Naive thymus-derived CD4-positive, alpha-beta T cell (primary cell): Measurements from ENCODE around the gene IFNLR1. TPM values are rescaled to one million over a fixed set of nuclear protein-coding genes. Genes with fewer than 3 reads are reported as not detected.

Experiments used
- ATAC-seq: fragments of 150-1000 bp; cut with Tn5 transposase; 2 replicates; pipeline ENCODE4 v1.10.0; 2021; ENCODE audit warnings: mild to moderate bottlenecking, moderate library complexity
- CTCF ChIA-PET: fragments of 350-600 bp; sonication (Branson Sonifier 250); formaldehyde crosslinking; loops from one replicate; lab custom pipeline; 2021; ENCODE audit warnings: antibody characterized with exemption; lab: Charles Lee
- POLR2A ChIA-PET: fragments of 350-600 bp; sonication (Branson Sonifier 250); formaldehyde crosslinking; loops from one replicate; lab custom pipeline; 2021; ENCODE audit warnings: antibody characterized with exemption, inconsistent platforms; lab: Charles Lee
- DNase-seq, 9 donors: peaks; one replicate each; pipeline versions ENCODE4 v3.0.0 to v3.0.0-alpha.2; 2020 to 2022; ENCODE audit warnings: mixed read lengths in 1 of 9
- H3K27ac ChIP-seq: one replicate; pipeline ENCODE4 v1.7.0; 2013; ENCODE audit warnings: mild to moderate bottlenecking, low read depth, low read length, moderate library complexity
- H3K27me3 ChIP-seq, 2 donors: one replicate each; pipeline ENCODE4 v1.7.0; 2013; ENCODE audit warnings: low read length in 2 of 2, mild to moderate bottlenecking in 2 of 2, moderate library complexity in 2 of 2; ENCODE audit not compliant: control insufficient read depth in 2 of 2, insufficient read depth in 2 of 2
- H3K36me3 ChIP-seq, 3 experiments: 1 replicate in 2 of 3; 2 replicates in 1 of 3; pipeline ENCODE4 v1.7.0; 2013; ENCODE audit warnings: low read length in 3 of 3, mild to moderate bottlenecking in 3 of 3, moderate library complexity in 1 of 3; ENCODE audit not compliant: insufficient read depth in 3 of 3, control insufficient read depth in 2 of 3
- H3K4me1 ChIP-seq, 2 donors: one replicate each; pipeline ENCODE4 v1.7.0; 2013; ENCODE audit warnings: low read length in 2 of 2, mild to moderate bottlenecking in 2 of 2, moderate library complexity in 1 of 2; ENCODE audit not compliant: control insufficient read depth in 2 of 2, insufficient read depth in 2 of 2
- H3K4me3 ChIP-seq: 2 replicates; pipeline ENCODE4 v1.7.0; 2013; ENCODE audit warnings: mild to moderate bottlenecking, low read length
- H3K9me3 ChIP-seq, 3 experiments: 1 replicate in 2 of 3; 2 replicates in 1 of 3; pipeline ENCODE4 v1.7.0; 2013; ENCODE audit warnings: low read length in 3 of 3; ENCODE audit not compliant: control insufficient read depth in 2 of 3
- H3K27ac Mint-ChIP-seq, 9 donors: one replicate each; pipeline ENCODE4 v1.8.0; 2020 to 2022; ENCODE audit warnings: mixed read lengths in 9 of 9, mild to moderate bottlenecking in 8 of 9, moderate library complexity in 5 of 9, inconsistent platforms in 2 of 9
- H3K27me3 Mint-ChIP-seq, 5 donors: one replicate each; pipeline ENCODE4 v1.8.0; 2021 to 2022; ENCODE audit warnings: mixed read lengths in 5 of 5, mild to moderate bottlenecking in 1 of 5
- H3K36me3 Mint-ChIP-seq, 5 donors: one replicate each; pipeline ENCODE4 v1.8.0; 2020 to 2022; ENCODE audit warnings: mixed read lengths in 5 of 5, mild to moderate bottlenecking in 3 of 5, inconsistent platforms in 1 of 5
- H3K4me1 Mint-ChIP-seq, 7 donors: one replicate each; pipeline ENCODE4 v1.8.0; 2020 to 2022; ENCODE audit warnings: mixed read lengths in 7 of 7, mild to moderate bottlenecking in 3 of 7, inconsistent platforms in 1 of 7
- H3K4me3 Mint-ChIP-seq, 10 donors: one replicate each; pipeline ENCODE4 v1.8.0; 2020 to 2022; ENCODE audit warnings: mild to moderate bottlenecking in 10 of 10, mixed read lengths in 10 of 10, moderate library complexity in 6 of 10, inconsistent platforms in 2 of 10
- H3K9me3 Mint-ChIP-seq, 11 donors: one replicate each; pipeline ENCODE4 v1.8.0; 2020 to 2022; ENCODE audit warnings: mixed read lengths in 11 of 11, mild to moderate bottlenecking in 4 of 11, inconsistent platforms in 1 of 11, moderate library complexity in 1 of 11
- intact Hi-C, 2 donors: fragments of 100-400 bp; cut with micrococcal nuclease; formaldehyde crosslinking; loops; one replicate each; pipeline ENCODE4 v1.15.1; 2023
- polyA plus RNA-seq, 2 donors: library from polyadenylated mRNA; unstranded; fragments of 300-500 nt; fragmentation: Illumina TruSeq; gene quantifications; one replicate each; pipeline ENCODE4 v1.2.3, GENCODE V29; 2021
- total RNA-seq, 6 experiments: library from RNA in 5 of 6; stranded (reverse) in 5 of 6; gene quantifications; 1 replicate in 5 of 6; 2 replicates in 1 of 6; pipeline ENCODE4 v1.2.3 and lab custom pipeline; 2021 to 2026

IFNLR1 gene
- total and polyA plus RNA-seq, 7 experiments from 2014 or later, result 0.08 to 3.9 (median 1.5) TPM

DNA sequence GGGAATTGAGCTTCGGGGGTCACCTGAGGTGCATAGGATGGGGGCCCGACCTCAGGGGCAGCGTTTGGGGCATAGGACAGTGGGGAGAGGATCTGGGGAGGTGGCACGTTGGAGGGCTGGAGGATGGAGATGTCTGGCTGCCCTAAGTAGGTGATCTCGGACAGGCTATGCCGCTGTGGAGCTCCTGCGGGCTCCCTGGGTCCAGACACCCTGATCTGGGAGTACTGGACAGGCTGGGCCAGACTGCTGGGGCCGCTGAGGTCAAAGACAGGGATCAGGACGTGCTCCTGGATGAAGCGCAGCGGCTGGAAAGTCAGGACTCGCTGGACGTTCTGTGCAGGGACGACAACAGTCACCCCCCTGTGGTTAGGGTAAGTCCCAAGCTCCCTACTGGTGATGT is 65.7 kb downstream of the IFNLR1 start:
- H3K4me3 ChIP-seq, result no peak overlapping the region
- H3K27me3 ChIP-seq, result no peaks in the 10 kb centered on the region
- ATAC-seq, result no peak
- no peaks in the 10 kb centered on the region for H3K36me3 ChIP-seq
- H3K27ac Mint-ChIP-seq, result no peak overlapping the region
- no peaks in the 10 kb centered on the region for H3K36me3 Mint-ChIP-seq
- CTCF ChIA-PET, result interaction anchor here (1.6 kb wide), 1 partner anchor 26 kb away, joined by 3 read pairs; no protein-coding TSS in a partner anchor
- H3K9me3 Mint-ChIP-seq, result peaks cover 0 to 2% (median 0%) of the 10 kb centered on the region in 11 donors
- H3K4me1 Mint-ChIP-seq, result no peaks in the 10 kb centered on the region
- no peak overlapping the region for H3K27ac ChIP-seq
- DNase-seq, result no peak
- peaks cover under 1 to 17% (median 2%) of the 10 kb centered on the region in 5 donors for H3K27me3 Mint-ChIP-seq
- intact Hi-C loops, result no loop called here
- no peak overlapping the region for H3K4me3 Mint-ChIP-seq
- no peaks in the 10 kb centered on the region for H3K9me3 ChIP-seq
- POLR2A ChIA-PET, result no interaction called here
- no peaks in the 10 kb centered on the region for H3K4me1 ChIP-seq

DNA sequence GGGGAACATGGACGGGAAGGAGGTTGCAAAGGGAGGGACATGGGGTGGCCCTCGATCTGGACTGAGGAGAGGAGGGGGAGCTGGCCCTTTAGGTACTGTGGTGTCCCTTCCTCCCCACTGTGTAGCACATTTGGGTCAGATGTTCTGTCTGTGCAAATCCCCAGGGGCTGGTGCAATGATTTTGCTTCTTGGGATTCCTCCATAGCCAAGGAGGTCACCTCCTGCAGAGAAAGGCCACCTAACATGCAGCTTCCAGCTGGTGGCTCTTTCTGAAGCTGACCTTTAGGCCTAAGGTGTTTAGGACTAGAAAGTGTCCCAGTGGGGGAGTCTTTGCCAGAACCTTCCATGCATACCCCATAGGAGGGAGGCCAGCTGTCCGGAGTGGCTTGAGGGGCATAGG is 66.1 kb downstream of the IFNLR1 start:
- ATAC-seq (no peak), DNase-seq (no peak)
- Mint-ChIP-seq H3K4me3 (no peak overlapping the region), H3K27ac (no peak overlapping the region), H3K36me3 (no peaks in the 10 kb centered on the region), H3K4me1 (no peaks in the 10 kb centered on the region), H3K27me3 (peaks cover 4 to 21% (median 6%) of the 10 kb centered on the region in 5 donors), H3K9me3 (peaks cover 0 to 2% (median 0%) of the 10 kb centered on the region in 11 donors)
- no peaks in the 10 kb centered on the region for H3K9me3 ChIP-seq
- intact Hi-C loops, result no loop called here
- no peak overlapping the region for H3K27ac ChIP-seq
- CTCF ChIA-PET, result interaction anchor here (1.6 kb wide), 1 partner anchor 27 kb away, joined by 3 read pairs; no protein-coding TSS in a partner anchor
- POLR2A ChIA-PET, result no interaction called here
- no peak overlapping the region for H3K4me3 ChIP-seq
- no peaks in the 10 kb centered on the region for H3K36me3 ChIP-seq
- no peaks in the 10 kb centered on the region for H3K27me3 ChIP-seq
- H3K4me1 ChIP-seq, result no peaks in the 10 kb centered on the region

DNA sequence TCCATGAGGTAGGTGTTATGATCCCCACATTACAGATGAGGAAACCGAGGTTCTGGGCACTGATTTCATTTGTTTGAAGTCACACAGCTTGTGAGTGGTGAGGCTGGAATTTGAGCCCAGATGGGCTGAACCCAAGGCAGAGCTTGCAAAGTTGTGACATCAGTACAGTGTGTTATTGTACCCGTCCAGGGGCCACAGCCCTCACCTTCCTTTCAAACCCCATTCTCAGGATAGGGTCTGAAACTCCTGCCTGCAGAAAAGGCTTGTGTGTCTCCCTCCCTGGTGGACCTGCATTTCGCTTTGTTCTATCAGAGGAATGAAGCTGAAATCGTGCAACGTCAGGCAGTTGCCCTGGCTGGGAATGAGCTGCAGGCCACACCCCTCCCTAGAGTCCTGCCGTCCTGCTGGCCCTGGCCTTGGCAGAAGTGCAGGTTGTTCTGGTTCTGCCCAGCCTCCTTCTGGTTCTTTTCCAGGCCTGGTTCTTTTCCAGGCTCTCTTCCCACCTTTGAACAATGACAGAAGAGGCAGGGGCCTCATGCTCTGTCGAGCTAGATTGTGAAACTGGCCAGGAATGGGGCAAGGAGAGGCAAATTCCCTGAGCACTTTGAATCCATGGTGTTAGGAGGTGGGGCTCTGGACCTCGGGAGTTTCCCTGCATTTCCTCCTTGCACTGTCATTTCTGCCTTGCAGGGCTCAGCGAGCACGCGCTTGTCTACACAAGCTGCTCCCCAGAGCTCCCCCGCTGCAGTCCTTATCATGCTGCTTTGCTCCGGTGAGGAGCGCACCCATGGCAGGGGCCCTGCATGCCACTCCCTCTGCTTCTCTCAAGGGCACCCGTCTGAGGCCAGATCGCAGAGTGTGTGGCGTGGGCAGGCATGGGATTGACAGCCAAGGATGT is 67.0 kb downstream of the IFNLR1 start:
- Histone ChIP-seq H3K4me1 (no peaks in the 10 kb centered on the region), H3K36me3 (no peaks in the 10 kb centered on the region), H3K9me3 (no peaks in the 10 kb centered on the region), H3K27me3 (no peaks in the 10 kb centered on the region), H3K27ac (no peak overlapping the region), H3K4me3 (no peak overlapping the region)
- ChIA-PET CTCF (interaction anchor here (1.6 kb wide), 1 partner anchor 28 kb away, joined by 3 read pairs; no protein-coding TSS in a partner anchor), POLR2A (no interaction called here)
- H3K27me3 Mint-ChIP-seq, result peaks cover 4 to 21% (median 8%) of the 10 kb centered on the region in 5 donors
- H3K27ac Mint-ChIP-seq, result no peak overlapping the region
- DNase-seq, result no peak
- no peak for ATAC-seq
- H3K9me3 Mint-ChIP-seq, result peaks cover 0 to 2% (median 0%) of the 10 kb centered on the region in 11 donors
- no peaks in the 10 kb centered on the region for H3K36me3 Mint-ChIP-seq
- H3K4me3 Mint-ChIP-seq, result no peak overlapping the region
- H3K4me1 Mint-ChIP-seq, result no peaks in the 10 kb centered on the region
- intact Hi-C loops, result no loop called here

DNA sequence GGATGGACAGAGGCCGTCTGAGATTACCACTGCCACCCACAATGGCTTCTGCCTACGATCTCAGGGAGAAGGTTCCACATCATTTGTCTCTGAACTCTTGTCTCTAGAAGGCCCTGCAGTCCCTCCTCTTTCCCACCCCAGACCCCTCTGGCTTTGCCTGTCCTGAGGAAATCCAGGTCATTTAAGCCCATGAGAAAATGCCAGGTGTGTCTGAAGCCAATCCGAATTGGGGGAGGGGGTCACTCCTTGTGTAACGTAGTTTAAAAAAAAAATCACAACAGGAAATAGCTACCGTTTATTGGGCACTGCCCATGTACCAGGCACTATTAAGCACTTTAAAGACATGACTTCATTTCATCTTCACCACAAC is 67.6 kb downstream of the IFNLR1 start:
- Mint-ChIP-seq H3K4me3 (no peak overlapping the region), H3K36me3 (no peaks in the 10 kb centered on the region), H3K4me1 (no peaks in the 10 kb centered on the region), H3K27me3 (peaks cover 4 to 21% (median 8%) of the 10 kb centered on the region in 5 donors), H3K9me3 (no peaks in the 10 kb centered on the region), H3K27ac (no peak overlapping the region)
- no peaks in the 10 kb centered on the region for H3K36me3 ChIP-seq
- CTCF ChIA-PET, result no interaction called here
- no peak for DNase-seq
- H3K27me3 ChIP-seq, result no peaks in the 10 kb centered on the region
- no peaks in the 10 kb centered on the region for H3K9me3 ChIP-seq
- intact Hi-C loops, result no loop called here
- H3K4me1 ChIP-seq, result no peaks in the 10 kb centered on the region
- ATAC-seq, result no peak
- no peak overlapping the region for H3K27ac ChIP-seq
- H3K4me3 ChIP-seq, result no peak overlapping the region
- POLR2A ChIA-PET, result no interaction called here

DNA sequence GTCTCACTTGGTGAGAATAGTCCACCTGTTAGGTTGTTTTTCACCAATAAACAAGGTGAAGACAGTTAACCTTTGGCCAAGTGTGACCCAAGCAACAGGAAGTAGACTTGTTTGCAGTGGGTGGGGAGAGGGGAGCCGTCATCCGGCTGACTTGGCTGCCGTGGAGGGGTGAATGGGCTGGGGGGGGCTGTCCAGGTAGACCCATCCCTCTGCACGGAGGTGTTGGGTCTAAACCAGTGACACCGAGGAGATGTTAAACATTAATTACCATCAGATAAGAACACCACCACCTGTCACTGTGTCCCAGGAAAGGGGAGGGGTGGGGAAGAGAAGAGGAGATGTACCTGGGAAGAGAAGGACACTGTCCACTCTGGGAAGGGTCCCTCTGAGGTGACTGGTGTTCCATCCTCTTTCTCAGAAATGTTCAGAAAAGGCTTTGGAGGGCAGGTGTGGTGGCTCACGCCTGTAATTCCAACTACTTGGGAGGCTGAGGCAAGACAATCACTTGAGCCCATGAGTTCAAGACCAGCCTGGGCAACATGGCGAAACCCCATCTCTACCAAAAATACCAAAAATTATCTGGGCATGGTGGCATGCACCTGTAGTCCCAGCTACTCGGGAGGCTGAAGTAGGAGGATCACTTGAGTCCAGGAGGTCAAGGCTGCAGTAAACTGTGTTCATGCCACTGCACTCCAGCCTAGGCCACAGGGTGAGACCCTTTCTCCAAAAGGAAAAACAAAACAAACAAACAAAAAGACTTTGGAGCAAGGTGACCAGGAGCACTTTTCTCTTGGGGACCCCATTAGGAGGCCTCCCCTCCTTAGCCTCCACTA is 68.5 kb downstream of the IFNLR1 start:
- Mint-ChIP-seq H3K27me3 (peaks cover 4 to 23% (median 12%) of the 10 kb centered on the region in 5 donors), H3K4me1 (peaks cover 0 to 2% (median 0%) of the 10 kb centered on the region in 7 donors), H3K9me3 (no peaks in the 10 kb centered on the region), H3K4me3 (no peak overlapping the region), H3K36me3 (no peaks in the 10 kb centered on the region), H3K27ac (no peak overlapping the region)
- H3K27ac ChIP-seq, result no peak overlapping the region
- H3K36me3 ChIP-seq, result no peaks in the 10 kb centered on the region
- H3K4me1 ChIP-seq, result no peaks in the 10 kb centered on the region
- H3K4me3 ChIP-seq, result no peak overlapping the region
- no peak for ATAC-seq
- POLR2A ChIA-PET, result no interaction called here
- intact Hi-C loops, result no loop called here
- CTCF ChIA-PET, result no interaction called here
- H3K9me3 ChIP-seq, result no peaks in the 10 kb centered on the region
- no peak for DNase-seq
- no peaks in the 10 kb centered on the region for H3K27me3 ChIP-seq

DNA sequence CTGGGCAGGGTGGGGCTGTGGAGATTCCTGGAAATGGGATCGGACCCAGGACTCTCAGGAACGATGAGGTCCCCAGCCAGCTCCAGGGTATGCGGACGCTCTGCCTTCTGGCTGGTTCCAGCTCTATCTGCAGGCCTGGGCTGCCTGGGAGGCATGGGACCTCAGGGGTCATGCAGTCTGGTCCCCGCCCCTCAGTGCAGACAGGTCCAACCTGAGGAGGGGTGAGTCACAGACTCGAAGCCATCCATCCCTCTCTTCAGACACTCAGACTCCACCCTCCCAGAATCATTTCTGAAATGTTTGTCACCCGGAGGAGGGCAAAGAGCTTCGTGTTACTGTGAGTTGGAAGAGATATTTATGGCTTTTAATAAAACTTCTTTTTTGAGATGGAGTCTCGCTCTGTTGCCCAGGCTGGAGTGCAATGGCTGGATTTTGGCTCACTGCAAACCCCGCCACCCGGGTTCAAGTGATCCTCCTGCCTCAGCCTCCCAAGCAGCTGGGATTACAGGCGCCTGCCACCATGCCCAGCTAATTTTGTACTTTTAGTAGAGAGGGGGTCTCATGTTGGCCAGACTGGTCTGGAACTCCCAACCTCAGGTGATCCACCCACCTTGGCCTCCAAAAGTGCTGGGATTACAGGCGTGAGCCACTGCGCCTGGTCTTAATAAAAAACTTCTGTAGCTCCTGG is 69.2 kb downstream of the IFNLR1 start:
- intact Hi-C loops, result no loop called here
- ATAC-seq, result no peak
- Mint-ChIP-seq H3K27ac (no peak overlapping the region), H3K36me3 (no peaks in the 10 kb centered on the region), H3K9me3 (no peaks in the 10 kb centered on the region), H3K4me1 (peaks cover 0 to 4% (median 0%) of the 10 kb centered on the region in 7 donors), H3K4me3 (no peak overlapping the region), H3K27me3 (peaks cover 4 to 30% (median 12%) of the 10 kb centered on the region in 5 donors)
- Histone ChIP-seq H3K36me3 (no peaks in the 10 kb centered on the region), H3K27ac (no peak overlapping the region), H3K27me3 (no peaks in the 10 kb centered on the region), H3K4me1 (no peaks in the 10 kb centered on the region), H3K9me3 (no peaks in the 10 kb centered on the region), H3K4me3 (no peak overlapping the region)
- no peak for DNase-seq
- ChIA-PET CTCF (no interaction called here), POLR2A (no interaction called here)
